GM20000 (cell line): ENCODE results near the gene SP8.

Experiments
- DNase-seq: peaks from one replicate; pipeline ENCODE4 v3.0.0; 2012; ENCODE audit warnings: low spot score
- CTCF ChIP-seq: IDR thresholded peaks from 2 replicates; pipeline ENCODE4 v1.5.1; 2012; ENCODE audit warnings: mild to moderate bottlenecking, control low read depth; ENCODE audit errors: extremely low read depth, missing control alignments

SP8 gene

GRCh38 chr7:20747001-20747400 is 39.7 kb downstream of the SP8 start:
- no peak for DNase-seq
- no peak for TF ChIP-seq CTCF

GRCh38 chr7:20745702-20746101 is 41.0 kb downstream of the SP8 start:
- no peak for TF ChIP-seq CTCF
- no peak for DNase-seq

GRCh38 chr7:20744954-20745446 is 41.7 kb downstream of the SP8 start:
- no peak for TF ChIP-seq CTCF
- DNase-seq, result no peak

- DNase-seq, result no peak
- no peak for TF ChIP-seq CTCF
Measured at GRCh38 chr7:20742913-20743312, 43.8 kb downstream of the SP8 start.

- DNase-seq, result no peak
- no peak for TF ChIP-seq CTCF
Measured at GRCh38 chr7:20741801-20742200, 44.9 kb downstream of the SP8 start.

- no peak for DNase-seq
- no peak for TF ChIP-seq CTCF
Measured at GRCh38 chr7:20738518-20739481, 47.9 kb downstream of the SP8 start.

- no peak for DNase-seq
- no peak for TF ChIP-seq CTCF
Measured at GRCh38 chr7:20737840-20738448, 48.7 kb downstream of the SP8 start.
